Spinal cord (tissue), 10 donors: ENCODE measurements around the gene PALLD. TPM values are rescaled to one million over a fixed set of nuclear protein-coding genes. Genes with fewer than 3 reads are reported as not detected.
A peak's percentile ranks its signal among the peaks of the same experiment; 100 is the strongest.
"Not testable (repeated sequence)": the region's sequence is repeated elsewhere in the genome, so short reads cannot be mapped to it uniquely, and the experiment has no call there.

Source experiments
- DNase-seq, 6 donors: peaks; one replicate each; pipeline versions ENCODE4 v3.0.0 to v3.0.0-alpha.2; 2013 to 2015; ENCODE audit warnings: low spot score in 6 of 6, low read depth in 4 of 6
- H3K27ac ChIP-seq: one replicate; pipeline ENCODE4 v1.5.1; 2013; ENCODE audit warnings: low read depth, low read length, control low read depth
- H3K27me3 ChIP-seq: one replicate; pipeline ENCODE4 v1.6.1; 2013; ENCODE audit warnings: low read length; ENCODE audit not compliant: control insufficient read depth, insufficient read depth
- H3K36me3 ChIP-seq: one replicate; pipeline ENCODE4 v1.6.1; 2013; ENCODE audit warnings: low read length; ENCODE audit not compliant: control insufficient read depth, insufficient read depth
- H3K4me1 ChIP-seq: one replicate; pipeline ENCODE4 v1.6.1; 2013; ENCODE audit warnings: low read length; ENCODE audit not compliant: control insufficient read depth, insufficient read depth
- H3K4me3 ChIP-seq: one replicate; pipeline ENCODE4 v1.5.1; 2013; ENCODE audit warnings: low read depth, low read length, control low read depth
- H3K9me3 ChIP-seq: one replicate; pipeline ENCODE4 v1.6.1; 2013; ENCODE audit warnings: low read length; ENCODE audit not compliant: control insufficient read depth, insufficient read depth
- WGBS: methylation state at CpG from one replicate; pipeline ENCODE4 v1.1.5; 2013; ENCODE audit warnings: missing lambda C conversion rate; ENCODE audit not compliant: insufficient coverage; 5-methylcytosine and 5-hydroxymethylcytosine counted together
- long read RNA-seq, 4 donors: transcript quantifications; one replicate each; lab custom pipeline, GENCODE V29; 2026
- polyA plus RNA-seq, 2 donors: library from polyadenylated mRNA; unstranded; fragments of 120-200 nt; gene quantifications; one replicate each; pipeline ENCODE4 v1.2.1, GENCODE V29; 2013; ENCODE audit not compliant: insufficient read length in 2 of 2
- total RNA-seq, 2 donors: library from RNA; depleted of rRNA in 1 of 2; stranded (reverse); fragments of 120-200 nt in 1 of 2; fragments of >200 nt in 1 of 2; gene quantifications; one replicate each; pipeline versions ENCODE4 v1.2.3 to v1.2.4, GENCODE V29; 2013 to 2014
- donor health status: healthy.

Gene PALLD
- 10 to 100 TPM; 45.9 to 61.3 TPM for total RNA-seq
- polyA plus RNA-seq: 10 to 100 TPM; 63.4 to 71.1 TPM
- long read RNA-seq, donor 1, full-length matches to known transcripts: 4 of 32 reads
- long read RNA-seq, donor 1, partial matches to known transcripts: 15 of 32 reads
- long read RNA-seq, donor 1, other reads (novel, unspliced or antisense): 13 of 32 reads
- long read RNA-seq, donor 2, full-length matches to known transcripts: 1 of 1 reads
- long read RNA-seq, donor 2, partial matches to known transcripts: 0 of 1 reads
- long read RNA-seq, donor 2, other reads (novel, unspliced or antisense): 0 of 1 reads
- long read RNA-seq, donor 3: 0 reads
- long read RNA-seq, donor 4, full-length matches to known transcripts: 7 of 20 reads
- long read RNA-seq, donor 4, partial matches to known transcripts: 13 of 20 reads
- long read RNA-seq, donor 4, other reads (novel, unspliced or antisense): 0 of 20 reads

DNA sequence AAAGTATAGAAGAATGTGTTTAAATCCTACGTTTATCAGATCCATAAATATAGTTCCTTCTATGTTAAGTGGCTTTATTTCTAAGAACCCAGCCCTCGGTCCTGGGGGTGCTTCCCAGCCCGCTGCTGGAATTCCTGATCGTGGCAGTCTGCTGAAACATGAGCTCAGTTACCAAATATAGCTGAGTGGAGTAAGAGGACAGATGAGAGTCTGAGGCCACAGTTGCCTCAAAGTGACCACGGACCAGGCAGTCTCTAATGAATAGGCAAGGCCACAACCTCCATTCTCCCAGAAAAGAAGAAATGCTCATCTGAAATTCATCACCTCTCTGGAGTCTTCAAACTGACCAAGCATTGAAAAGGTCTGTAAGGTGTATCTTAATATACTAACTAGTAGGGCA, at the start of gene PALLD:
Gene PALLD (plus strand): TSS at position 219 of the 400 bp plus-strand sequence.
- Histone ChIP-seq H3K36me3 (no peaks in the 10 kb centered on the region), H3K27me3 (no peaks in the 10 kb centered on the region), H3K27ac (no peak within 1 kb of the TSS), H3K4me3 (no peak within 1 kb of the TSS), H3K9me3 (no peaks in the 10 kb centered on the region), H3K4me1 (no peaks in the 10 kb centered on the region)
- 42% methylated on average over 3 of the region's 5 CpGs for WGBS
- DNase-seq: no peak

DNA sequence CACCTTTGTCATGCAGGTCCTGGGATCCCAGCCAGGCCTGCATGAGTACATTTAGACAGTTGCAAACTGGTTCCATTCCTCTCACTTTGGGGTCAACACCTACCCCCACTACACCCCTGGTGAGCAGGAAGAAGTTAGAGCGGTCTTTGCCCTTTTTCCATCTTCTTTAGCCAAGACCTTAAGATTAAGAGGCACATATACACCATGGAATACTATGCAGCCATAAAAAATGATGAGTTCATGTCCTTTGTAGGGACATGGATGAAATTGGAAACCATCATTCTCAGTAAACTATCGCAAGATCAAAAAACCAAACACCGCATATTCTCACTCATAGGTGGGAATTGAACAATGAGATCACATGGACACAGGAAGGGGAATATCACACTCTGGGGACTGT, 47.8 kb upstream of the PALLD start:
- H3K27me3 ChIP-seq, H3K36me3 ChIP-seq, DNase-seq, H3K4me1 ChIP-seq, H3K9me3 ChIP-seq, H3K4me3 ChIP-seq, H3K27ac ChIP-seq: not testable (repeated sequence)
- no CpG with 5 or more reads among the region's 3 CpGs for WGBS

DNA sequence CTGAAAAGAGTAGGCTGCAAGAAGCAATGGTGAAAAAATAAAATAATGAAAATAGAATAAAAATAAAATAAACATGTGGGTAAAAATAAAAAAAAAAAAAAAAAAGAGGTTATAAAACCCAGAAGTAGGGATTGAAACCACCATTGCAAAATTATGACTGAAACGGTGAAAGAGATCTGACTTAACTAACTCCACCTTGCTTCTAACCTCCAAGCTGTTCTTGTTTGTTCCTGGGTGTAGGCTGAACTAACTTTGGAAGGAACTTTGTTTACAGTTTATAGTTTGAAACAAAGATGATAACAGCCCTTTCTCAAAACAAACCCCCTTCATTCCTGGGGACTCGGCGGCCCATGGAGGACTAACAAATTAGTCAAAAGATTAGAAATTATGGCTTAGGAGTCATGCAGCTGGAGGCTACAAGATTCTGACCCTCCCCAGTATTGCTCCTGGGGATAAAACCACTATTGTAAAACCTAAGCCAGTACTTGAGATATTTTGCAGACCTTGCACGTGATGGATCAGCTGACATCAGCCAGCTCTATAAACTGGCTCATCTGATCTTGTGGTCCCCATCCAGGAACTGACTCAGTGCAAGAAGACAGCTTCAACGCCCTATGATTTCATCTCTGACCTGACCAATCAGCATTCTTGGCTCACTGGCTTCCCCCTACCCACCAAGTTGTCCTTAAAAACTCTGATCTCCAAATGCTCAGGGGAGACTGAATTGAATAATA, 47.0 kb upstream of the PALLD start:
- DNase-seq: no peak
- 80% methylated on average over 1 of the region's 5 CpGs for WGBS
- Histone ChIP-seq H3K4me3 (no peak overlapping the region), H3K27me3 (no peaks in the 10 kb centered on the region), H3K9me3 (no peaks in the 10 kb centered on the region), H3K36me3 (no peaks in the 10 kb centered on the region), H3K4me1 (no peaks in the 10 kb centered on the region), H3K27ac (no peak overlapping the region)

DNA sequence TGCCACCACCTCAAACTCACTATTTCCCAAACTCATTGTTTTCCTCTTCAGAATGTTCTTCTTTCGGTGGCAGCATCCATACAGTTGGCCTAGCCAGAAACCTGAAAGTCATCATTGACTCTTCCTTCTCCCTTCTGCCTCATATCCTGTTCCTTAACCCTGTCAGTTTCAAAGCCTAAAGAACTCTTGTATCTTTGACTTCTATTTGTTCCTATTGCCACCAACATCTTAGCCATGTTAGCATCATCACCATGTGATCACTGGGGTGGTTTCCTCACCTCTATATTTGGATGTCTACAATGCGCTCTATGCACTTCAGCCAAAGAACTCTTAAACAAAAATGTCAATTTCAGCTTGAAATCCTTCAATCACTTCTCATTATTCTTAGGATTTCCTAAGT, 45.5 kb upstream of the PALLD start:
- Histone ChIP-seq H3K27ac (no peak overlapping the region), H3K4me1 (no peaks in the 10 kb centered on the region), H3K27me3 (no peaks in the 10 kb centered on the region), H3K4me3 (no peak overlapping the region), H3K9me3 (no peaks in the 10 kb centered on the region), H3K36me3 (no peaks in the 10 kb centered on the region)
- WGBS: 92% methylated on average over 2 of the region's 2 CpGs
- no peak for DNase-seq

DNA sequence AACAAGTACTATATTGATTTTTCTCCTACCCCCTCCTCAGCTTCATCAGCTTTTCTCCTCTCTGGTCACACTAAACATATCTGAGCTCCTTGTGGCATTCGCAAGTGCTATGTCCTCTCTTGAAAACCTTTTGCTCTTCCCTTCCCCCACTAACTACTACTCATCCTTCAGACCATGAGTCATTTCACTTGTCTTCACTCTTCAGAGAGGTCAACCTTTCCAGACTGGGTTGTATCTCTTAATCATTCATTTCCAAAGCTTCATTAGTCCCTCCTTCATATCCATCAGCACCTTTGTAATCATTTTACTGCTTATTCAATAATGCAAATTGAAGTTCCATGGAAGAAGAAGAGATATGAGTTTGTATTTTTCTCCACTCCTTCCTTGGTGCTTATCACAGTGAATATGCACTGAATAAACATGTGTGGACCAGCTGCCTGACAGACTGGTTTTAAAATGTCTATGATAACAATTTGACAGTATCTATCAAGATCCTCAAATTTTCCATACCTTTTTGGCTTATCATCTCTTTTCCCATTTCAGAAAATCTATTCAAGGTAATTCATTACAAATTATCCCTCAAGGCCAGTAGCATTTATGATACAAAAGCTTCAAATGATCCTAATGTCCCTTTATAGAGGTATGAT, 45.0 kb upstream of the PALLD start:
- 77% methylated on average over 1 of the region's 1 CpG for WGBS
- Histone ChIP-seq H3K4me1 (no peaks in the 10 kb centered on the region), H3K27ac (no peak overlapping the region), H3K4me3 (no peak overlapping the region), H3K27me3 (no peaks in the 10 kb centered on the region), H3K36me3 (no peaks in the 10 kb centered on the region), H3K9me3 (no peaks in the 10 kb centered on the region)
- DNase-seq: no peak

GRCh38 chr4:168453146-168453545, 43.7 kb upstream of the PALLD start:
- Histone ChIP-seq H3K36me3 (no peaks in the 10 kb centered on the region), H3K27me3 (no peaks in the 10 kb centered on the region), H3K27ac (no peak overlapping the region), H3K4me3 (no peak overlapping the region), H3K4me1 (no peaks in the 10 kb centered on the region), H3K9me3 (no peaks in the 10 kb centered on the region)
- peak in 2 of 6 donors; percentile 3 to 88 for DNase-seq
- WGBS: 31% methylated on average over 2 of the region's 5 CpGs

DNA sequence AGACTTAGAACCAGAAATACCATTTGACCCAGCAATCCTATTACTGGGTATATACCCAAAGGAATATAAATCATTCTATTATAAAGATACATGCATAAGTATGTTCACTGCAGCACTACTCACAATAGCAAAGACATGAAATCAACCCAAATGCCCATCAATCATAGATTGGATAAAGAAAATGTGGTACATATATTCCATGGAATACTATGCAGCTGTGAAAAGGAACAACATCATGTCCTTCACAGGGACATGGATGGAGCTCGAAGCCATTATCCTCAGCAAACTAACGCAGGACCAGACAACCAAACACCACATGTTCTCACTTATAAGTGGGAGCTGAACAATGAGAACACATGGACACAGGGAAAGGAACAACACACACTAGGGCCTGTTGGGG, 38.6 kb upstream of the PALLD start:
- not testable (repeated sequence) for H3K4me1 ChIP-seq, H3K4me3 ChIP-seq, H3K27ac ChIP-seq, H3K27me3 ChIP-seq, H3K36me3 ChIP-seq, H3K9me3 ChIP-seq, DNase-seq
- WGBS: 100% methylated on average over 1 of the region's 2 CpGs

GRCh38 chr4:168461821-168462220, 35.0 kb upstream of the PALLD start:
- no peaks in the 10 kb centered on the region for H3K36me3 ChIP-seq
- DNase-seq: no peak
- no peaks in the 10 kb centered on the region for H3K27me3 ChIP-seq
- no CpG with 5 or more reads among the region's 4 CpGs for WGBS
- no peak overlapping the region for H3K4me3 ChIP-seq
- no peaks in the 10 kb centered on the region for H3K9me3 ChIP-seq
- no peaks in the 10 kb centered on the region for H3K4me1 ChIP-seq
- H3K27ac ChIP-seq: no peak overlapping the region

- no peak overlapping the region for H3K27ac ChIP-seq
- no peaks in the 10 kb centered on the region for H3K36me3 ChIP-seq
- H3K9me3 ChIP-seq: no peaks in the 10 kb centered on the region
- no peak for DNase-seq
- no peaks in the 10 kb centered on the region for H3K27me3 ChIP-seq
- H3K4me1 ChIP-seq: no peaks in the 10 kb centered on the region
- 100% methylated on average over 1 of the region's 2 CpGs for WGBS
- no peak overlapping the region for H3K4me3 ChIP-seq
Observed at GRCh38 chr4:168472920-168473319, 23.9 kb upstream of the PALLD start.
